Heart left ventricle (tissue), 13 donors: ENCODE measurements around the gene TRPM8.

ENCODE experiments used
- CTCF ChIP-seq, 12 donors: fragments of 200-600 bp; sonication (generic) in 4 of 12; IDR thresholded peaks; one replicate each; pipeline versions ENCODE4 v1.5.0 to v1.8.0; 2018 to 2022; ENCODE audit warnings: antibody characterized with exemption in 12 of 12, mild to moderate bottlenecking in 5 of 12
- POLR2A ChIP-seq, 2 donors: fragments of 450-650 bp; IDR thresholded peaks; one replicate each; pipeline ENCODE4 v1.6.1; 2017; ENCODE audit warnings: antibody characterized with exemption in 2 of 2, mild to moderate bottlenecking in 2 of 2, moderate library complexity in 2 of 2
- donor health status: ischemic (EF 13 %, LVEDD 7.1; RV severe dilation, severe dysfunction).
- donor health status: DM: no; HTN: yes; CAD: no.
- donor health status: DM: no; HTN: no; CAD: no.
- donor health status: ischemic (EF 25% LVEDD 6.9; RV normal size, moderate dysfunction).
- donor health status: ischemic (EF 25% LVEDD 5.7; RV mildly dilated, moderate dysfunction).
- donor health status: ischemic (EF 35%, LVEDD 5.7; RV mildly dilated, moderate dysfunction).
- donor health status: nonischemic (EF 11% LVEDD 7.7; RV severe dilation, severe dysfunction).
- donor health status: DM: yes; HTN: yes; CAD: no.
- donor health status: PGD.
- donor health status: ischemic (EF 29% LVEDD 5.4; RV normal size, mild dysfunction).
- donor health status: nonischemic (EF 23%, LVEDD 6.1; RV moderate dilation, normal function).

- TF ChIP-seq CTCF (IDR thresholded peaks at IDR 0.05) = no peak
- TF ChIP-seq POLR2A (IDR thresholded peaks at IDR 0.05) = no peak
Observed at GRCh38 chr2:233938676-233939370, 21.6 kb downstream of the TRPM8 start.
